ENCODE results near the gene EXD2. TPM values are rescaled to one million over a fixed set of nuclear protein-coding genes. Genes with fewer than 3 reads are reported as not detected.
"Not testable (repeated sequence)": the region's sequence is repeated elsewhere in the genome, so short reads cannot be mapped to it uniquely, and the experiment has no call there.

Gene EXD2
- total RNA-seq, 6 donors from 2014 or later, result 18.4 to 30.4 (median 21.1) TPM

DNA sequence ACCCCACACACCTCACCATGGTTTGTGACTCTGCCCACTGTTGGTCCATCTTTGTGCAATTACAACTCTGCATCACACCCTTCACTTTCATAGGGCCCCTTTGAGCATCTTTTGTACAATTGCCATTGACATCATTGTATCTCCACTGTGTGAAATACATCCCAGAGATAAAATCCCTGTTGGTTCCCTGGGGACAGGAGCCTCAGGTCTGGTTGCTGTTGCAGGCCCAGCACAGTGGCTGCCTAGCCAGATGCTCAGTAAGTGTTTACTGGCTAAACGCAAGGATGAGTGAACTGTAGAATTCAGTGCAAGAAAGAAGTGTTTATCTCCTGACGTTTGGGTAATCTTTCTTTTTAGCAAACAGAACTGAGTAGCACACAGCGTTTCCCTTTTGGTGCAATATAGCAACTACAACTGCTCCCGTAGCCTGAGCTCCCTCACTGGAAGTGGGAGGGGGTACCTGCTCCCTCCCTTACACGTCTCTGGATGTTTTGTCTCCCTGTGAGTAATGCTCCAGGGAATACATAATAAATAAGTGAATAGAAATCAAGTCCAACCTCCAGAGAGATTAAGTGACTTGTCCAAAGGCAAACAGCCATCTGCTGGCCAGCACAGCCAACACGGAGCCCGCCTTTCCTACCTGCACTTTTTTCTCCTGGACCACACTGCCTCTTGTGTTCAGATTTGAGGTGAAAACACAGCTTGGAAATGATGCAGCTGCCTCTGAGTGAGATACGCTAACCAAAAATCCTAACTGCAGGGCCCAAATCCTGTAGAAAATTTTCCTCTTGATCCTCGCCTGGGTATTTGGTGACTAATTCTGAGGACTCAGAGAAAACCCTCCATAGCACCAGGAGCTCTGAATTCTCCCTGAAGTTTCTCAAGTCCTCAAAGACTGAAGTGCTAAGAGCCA lies 96.1 kb downstream of the EXD2 start:
- 86% methylated on average over 9 of the region's 9 CpGs for WGBS, 2 donors
- Histone ChIP-seq H3K4me3 (no peak overlapping the region), H3K4me1 (no peaks in the 10 kb centered on the region), H3K27ac (no peak overlapping the region), H3K9me3 (no peaks in the 10 kb centered on the region), H3K36me3 (no peaks in the 10 kb centered on the region), H3K27me3 (no peaks in the 10 kb centered on the region)
- no peak for DNase-seq
- TF ChIP-seq POLR2AphosphoS5 (IDR thresholded peaks at IDR 0.05) (no peak), EP300 (IDR thresholded peaks at IDR 0.05) (no peak), POLR2A (IDR thresholded peaks at IDR 0.05) (no peak)
- TF ChIP-seq, protein P1, sequence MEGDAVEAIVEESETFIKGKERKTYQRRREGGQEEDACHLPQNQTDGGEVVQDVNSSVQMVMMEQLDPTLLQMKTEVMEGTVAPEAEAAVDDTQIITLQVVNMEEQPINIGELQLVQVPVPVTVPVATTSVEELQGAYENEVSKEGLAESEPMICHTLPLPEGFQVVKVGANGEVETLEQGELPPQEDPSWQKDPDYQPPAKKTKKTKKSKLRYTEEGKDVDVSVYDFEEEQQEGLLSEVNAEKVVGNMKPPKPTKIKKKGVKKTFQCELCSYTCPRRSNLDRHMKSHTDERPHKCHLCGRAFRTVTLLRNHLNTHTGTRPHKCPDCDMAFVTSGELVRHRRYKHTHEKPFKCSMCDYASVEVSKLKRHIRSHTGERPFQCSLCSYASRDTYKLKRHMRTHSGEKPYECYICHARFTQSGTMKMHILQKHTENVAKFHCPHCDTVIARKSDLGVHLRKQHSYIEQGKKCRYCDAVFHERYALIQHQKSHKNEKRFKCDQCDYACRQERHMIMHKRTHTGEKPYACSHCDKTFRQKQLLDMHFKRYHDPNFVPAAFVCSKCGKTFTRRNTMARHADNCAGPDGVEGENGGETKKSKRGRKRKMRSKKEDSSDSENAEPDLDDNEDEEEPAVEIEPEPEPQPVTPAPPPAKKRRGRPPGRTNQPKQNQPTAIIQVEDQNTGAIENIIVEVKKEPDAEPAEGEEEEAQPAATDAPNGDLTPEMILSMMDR (IDR thresholded peaks at IDR 0.05), result no peak
- peak in 1 of 2 donors; percentile 43 for ATAC-seq (ENCODE audit: low FRiP score in 2 of 2)

DNA sequence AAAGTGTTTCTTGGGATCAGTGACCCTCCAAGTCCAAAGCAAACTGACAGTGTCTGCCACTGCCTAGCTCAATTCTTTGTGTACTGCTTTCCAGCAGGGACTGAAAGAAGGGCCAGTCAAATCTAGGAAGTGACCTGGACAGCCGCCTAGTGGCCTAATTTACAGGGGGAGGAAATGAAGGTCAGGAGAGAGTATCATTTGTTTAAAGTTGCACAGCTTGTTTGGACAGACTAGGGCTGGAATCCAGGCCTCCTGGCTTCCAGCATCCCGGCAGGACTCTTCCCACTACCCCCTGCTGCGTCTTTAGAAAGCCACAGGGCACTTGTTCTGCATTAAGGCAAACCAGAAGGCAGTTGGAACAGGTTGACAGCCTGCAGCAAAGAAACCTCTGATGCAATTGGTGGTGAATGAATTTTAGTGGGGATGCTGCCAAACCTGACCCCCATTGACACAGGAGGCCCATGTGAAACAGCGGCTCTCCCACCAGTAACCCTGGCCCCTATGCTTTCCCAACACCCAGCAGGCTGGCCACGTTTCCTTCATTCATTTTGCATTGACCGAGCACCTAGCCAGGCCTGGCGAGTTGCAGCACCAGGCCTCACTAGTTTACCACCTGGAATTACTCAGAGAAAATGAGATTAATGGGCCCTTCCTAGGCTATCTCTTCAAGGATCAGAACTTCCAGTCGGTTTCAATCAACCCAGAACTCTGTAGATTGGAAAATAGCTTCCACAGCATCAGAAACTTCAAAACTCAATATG lies 96.9 kb downstream of the EXD2 start:
- H3K27me3 ChIP-seq, result no peaks in the 10 kb centered on the region
- no peaks in the 10 kb centered on the region for H3K36me3 ChIP-seq
- no peak overlapping the region for H3K4me3 ChIP-seq
- no peaks in the 10 kb centered on the region for H3K9me3 ChIP-seq
- 73 to 76% methylated on average over 8 of the region's 8 CpGs for WGBS, 2 donors
- no peak overlapping the region for H3K27ac ChIP-seq
- no peaks in the 10 kb centered on the region for H3K4me1 ChIP-seq
- TF ChIP-seq POLR2A (IDR thresholded peaks at IDR 0.05) (no peak), POLR2AphosphoS5 (IDR thresholded peaks at IDR 0.05) (no peak)
- TF ChIP-seq, protein P1 (IDR thresholded peaks at IDR 0.05), result peak in 2 of 6 experiments; percentile 12 to 27
- ATAC-seq (ENCODE audit: low FRiP score in 2 of 2) (peak in 1 of 2 donors; percentile 53), DNase-seq (no peak)

DNA sequence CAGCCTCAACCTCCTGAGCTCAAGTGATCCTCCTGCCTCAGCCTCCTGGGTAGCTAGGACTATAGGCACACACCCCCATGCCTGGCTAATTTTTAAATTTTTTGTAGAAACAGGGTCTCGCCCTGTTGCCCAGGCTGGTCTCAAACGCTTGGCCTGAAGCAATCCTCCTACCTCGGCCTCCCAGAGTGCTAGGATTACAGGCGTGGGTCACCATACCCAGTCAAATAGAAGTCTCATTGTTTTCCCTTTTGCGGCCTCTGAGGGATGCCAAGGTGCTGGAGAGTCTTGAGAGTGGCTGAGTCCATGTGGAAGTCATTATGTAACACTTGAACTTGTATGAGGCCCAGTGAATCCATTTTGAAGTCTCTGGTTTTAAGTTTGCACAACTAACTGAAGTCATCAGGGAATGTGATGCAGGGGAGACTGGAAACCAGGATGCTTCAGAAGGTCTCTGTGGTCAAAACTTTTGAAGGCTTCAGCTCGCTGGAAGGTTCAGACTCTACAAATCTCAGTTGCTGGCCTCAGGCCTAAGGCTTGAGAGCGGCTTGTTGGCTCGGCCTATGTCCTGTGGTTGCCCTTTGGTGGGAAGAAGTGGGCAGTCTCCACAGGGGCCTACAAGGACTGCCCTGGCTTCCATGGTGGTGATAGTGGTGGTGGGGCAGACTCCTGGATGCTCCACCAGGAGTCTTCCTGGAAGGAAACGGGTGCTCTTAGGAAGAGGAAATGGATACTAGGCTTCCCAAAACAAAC lies 97.8 kb downstream of the EXD2 start:
- 80 to 87% methylated on average over 6 to 9 of the region's 9 CpGs for WGBS, 2 donors
- no peaks in the 10 kb centered on the region for H3K4me1 ChIP-seq
- H3K9me3 ChIP-seq, result no peaks in the 10 kb centered on the region
- no peak overlapping the region for H3K4me3 ChIP-seq
- H3K27me3 ChIP-seq, result no peaks in the 10 kb centered on the region
- ATAC-seq (ENCODE audit: low FRiP score in 2 of 2) (no peak), DNase-seq (no peak)
- TF ChIP-seq POLR2A (IDR thresholded peaks at IDR 0.05), result no peak
- no peak for TF ChIP-seq POLR2AphosphoS5 (IDR thresholded peaks at IDR 0.05)
- TF ChIP-seq, protein P1 (IDR thresholded peaks at IDR 0.05), result no peak
- TF ChIP-seq EP300 (IDR thresholded peaks at IDR 0.05), result no peak
- no peak overlapping the region for H3K27ac ChIP-seq
- no peaks in the 10 kb centered on the region for H3K36me3 ChIP-seq

DNA sequence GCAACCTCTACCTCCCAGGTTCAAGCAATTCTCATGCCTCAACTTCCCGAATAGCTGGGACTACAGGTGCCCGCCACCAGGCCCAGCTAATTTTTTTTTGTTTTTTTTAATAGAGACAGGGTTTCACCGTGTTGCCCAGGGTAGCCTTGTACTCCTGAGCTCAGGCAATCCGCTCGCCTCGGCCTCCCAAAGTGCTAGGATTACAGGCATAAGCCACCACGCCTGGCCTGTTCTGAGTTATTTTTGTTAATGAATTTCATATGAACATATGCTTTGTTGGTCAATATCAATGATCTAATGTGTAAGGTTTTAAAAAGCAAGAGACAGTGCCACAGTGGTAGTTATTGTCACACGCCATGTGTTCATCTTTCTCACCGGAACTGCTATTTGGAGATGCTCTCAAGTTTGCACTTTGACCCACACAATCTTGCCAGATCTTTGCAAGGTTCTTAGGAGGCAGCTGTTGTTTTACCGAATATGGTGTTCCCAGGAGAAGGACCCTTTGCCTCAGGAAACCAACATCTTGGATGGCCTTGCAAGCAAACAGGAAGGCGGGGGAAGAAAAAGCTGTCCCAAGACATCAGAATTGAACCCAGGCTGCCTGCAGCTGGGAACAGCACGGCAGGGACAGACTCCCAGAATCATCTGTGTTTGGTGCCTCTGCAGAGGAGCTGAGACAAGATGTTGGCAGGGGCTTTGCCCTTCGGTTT lies 98.7 kb downstream of the EXD2 start:
- Histone ChIP-seq H3K9me3 (no peaks in the 10 kb centered on the region), H3K36me3 (no peaks in the 10 kb centered on the region), H3K27me3 (no peaks in the 10 kb centered on the region), H3K27ac (no peak overlapping the region), H3K4me3 (no peak overlapping the region), H3K4me1 (no peaks in the 10 kb centered on the region)
- no peak for DNase-seq
- 86 to 87% methylated on average over 13 of the region's 13 CpGs for WGBS, 2 donors
- TF ChIP-seq, protein P1 (IDR thresholded peaks at IDR 0.05), result no peak
- TF ChIP-seq POLR2AphosphoS5 (IDR thresholded peaks at IDR 0.05) (no peak), EP300 (IDR thresholded peaks at IDR 0.05) (no peak), POLR2A (IDR thresholded peaks at IDR 0.05) (no peak)
- ATAC-seq (ENCODE audit: low FRiP score in 2 of 2), result no peak

DNA sequence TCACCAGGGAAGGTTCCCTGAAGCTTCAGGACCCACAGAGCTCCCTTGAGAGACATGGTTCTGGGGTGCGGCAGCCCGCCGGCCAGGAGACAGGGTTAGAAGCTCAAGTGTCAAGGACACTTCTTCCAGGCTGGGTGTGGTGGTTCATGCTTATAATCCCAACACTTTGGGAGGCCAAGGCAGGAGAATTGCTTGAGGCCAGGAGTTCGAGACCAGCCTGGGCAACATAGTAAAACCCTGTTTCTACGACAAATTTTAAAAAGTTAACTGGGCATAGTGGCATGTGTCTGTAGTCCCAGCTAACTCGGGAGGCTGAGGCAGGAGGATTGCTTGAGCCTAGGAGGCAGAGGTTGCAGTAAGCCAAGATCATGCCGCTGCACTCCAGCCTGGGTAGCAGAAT lies 99.6 kb downstream of the EXD2 start:
- H3K36me3 ChIP-seq; H3K4me1 ChIP-seq; H3K4me3 ChIP-seq; DNase-seq; H3K27me3 ChIP-seq; ATAC-seq (ENCODE audit: low FRiP score in 2 of 2); H3K27ac ChIP-seq; H3K9me3 ChIP-seq: not testable (repeated sequence)
- WGBS, 2 donors, result 94 to 95% methylated on average over 6 to 7 of the region's 7 CpGs

Measured in upper lobe of left lung (tissue), 6 donors.